Peyer's patch (tissue), 4 donors: ENCODE data around the gene INA. TPM values are rescaled to one million over a fixed set of nuclear protein-coding genes. Genes with fewer than 3 reads are reported as not detected.

Experiments
- DNase-seq, 3 donors: peaks; one replicate each; pipeline ENCODE4 v3.0.0-alpha.2; 2017 to 2019
- H3K27ac ChIP-seq, 4 donors: fragments of 200-600 bp; sonication (generic); one replicate each; pipeline ENCODE4 v1.5.1; 2016 to 2019
- H3K27me3 ChIP-seq, 2 donors: fragments of 200-600 bp; sonication (generic); one replicate each; pipeline ENCODE4 v1.5.1; 2019
- H3K36me3 ChIP-seq, 3 donors: fragments of 200-600 bp; sonication (generic); one replicate each; pipeline ENCODE4 v1.5.1; 2016 to 2019
- H3K4me1 ChIP-seq, 4 donors: fragments of 200-600 bp; sonication (generic); one replicate each; pipeline ENCODE4 v1.5.1; 2016 to 2019
- H3K4me3 ChIP-seq, 4 donors: fragments of 200-600 bp; sonication (generic); 1 replicate in 3 of 4; 2 replicates in 1 of 4; pipeline ENCODE4 v1.5.1; 2016 to 2019; ENCODE audit warnings: mild to moderate bottlenecking in 1 of 4
- H3K9me3 ChIP-seq, 4 donors: fragments of 200-600 bp; sonication (generic); one replicate each; pipeline ENCODE4 v1.5.1; 2016 to 2019; ENCODE audit warnings: mild to moderate bottlenecking in 1 of 4
- CTCF ChIP-seq, 6 experiments: fragments of 450-650 bp in 4 of 6; fragments of 200-600 bp in 2 of 6; sonication (generic) in 1 of 6; IDR thresholded peaks; one replicate each; pipeline ENCODE4 v1.5.1; 2017 to 2019; ENCODE audit warnings: antibody characterized with exemption in 6 of 6, mild to moderate bottlenecking in 3 of 6, moderate library complexity in 1 of 6
- POLR2A ChIP-seq, 2 donors: fragments of 450-650 bp; IDR thresholded peaks; one replicate each; pipeline ENCODE4 v1.5.1; 2017; ENCODE audit warnings: antibody characterized with exemption in 2 of 2, mild to moderate bottlenecking in 2 of 2, moderate library complexity in 2 of 2
- total RNA-seq, 4 donors: library from RNA; depleted of rRNA; stranded (reverse); fragments of >200 nt; gene quantifications; one replicate each; pipeline ENCODE4 v1.1.0, GENCODE V29; 2016

Gene INA
- total RNA-seq, 4 donors from 2014 or later, result 0.35 to 1.1 TPM; not detected in 2

- no peak overlapping the region for H3K27ac ChIP-seq
Observed at GRCh38 chr10:103295374-103296015, 18.6 kb downstream of the INA start.

GRCh38 chr10:103307594-103307993, 30.7 kb downstream of the INA start:
- TF ChIP-seq POLR2A (IDR thresholded peaks at IDR 0.05) (no peak), CTCF (IDR thresholded peaks at IDR 0.05) (no peak)
- Histone ChIP-seq H3K36me3 (peaks cover 0 to 64% (median 0%) of the 10 kb centered on the region in 3 donors), H3K4me3 (no peak overlapping the region), H3K27me3 (no peaks in the 10 kb centered on the region), H3K4me1 (no peaks in the 10 kb centered on the region), H3K9me3 (no peaks in the 10 kb centered on the region), H3K27ac (no peak overlapping the region)
- no peak for DNase-seq

More at GRCh38 chr10:103295374-103296015, 18.6 kb downstream of the INA start:
- H3K27me3 ChIP-seq, result no peaks in the 10 kb centered on the region
- H3K4me3 ChIP-seq, result no peak overlapping the region
- H3K36me3 ChIP-seq, result no peaks in the 10 kb centered on the region
- no peak for TF ChIP-seq POLR2A (IDR thresholded peaks at IDR 0.05)
- no peak for TF ChIP-seq CTCF (IDR thresholded peaks at IDR 0.05)
- H3K4me1 ChIP-seq, result no peaks in the 10 kb centered on the region
- DNase-seq, result no peak
- no peaks in the 10 kb centered on the region for H3K9me3 ChIP-seq

- no peaks in the 10 kb centered on the region for H3K4me1 ChIP-seq
- DNase-seq, result no peak
- H3K36me3 ChIP-seq, result peaks cover 0 to 73% (median 0%) of the 10 kb centered on the region in 3 donors
- H3K4me3 ChIP-seq, result no peak overlapping the region
- H3K9me3 ChIP-seq, result no peaks in the 10 kb centered on the region
- H3K27ac ChIP-seq, result no peak overlapping the region
- H3K27me3 ChIP-seq, result no peaks in the 10 kb centered on the region
- TF ChIP-seq POLR2A (IDR thresholded peaks at IDR 0.05) (no peak), CTCF (IDR thresholded peaks at IDR 0.05) (no peak)
Observed at GRCh38 chr10:103310197-103310596, 33.3 kb downstream of the INA start.

GRCh38 chr10:103316087-103316486, 39.1 kb downstream of the INA start:
- Histone ChIP-seq H3K4me1 (no peaks in the 10 kb centered on the region), H3K9me3 (no peaks in the 10 kb centered on the region), H3K36me3 (peaks cover 0 to 59% (median 0%) of the 10 kb centered on the region in 3 donors), H3K4me3 (no peak overlapping the region), H3K27me3 (no peaks in the 10 kb centered on the region), H3K27ac (no peak overlapping the region)
- DNase-seq, result no peak
- TF ChIP-seq CTCF (IDR thresholded peaks at IDR 0.05), result no peak
- TF ChIP-seq POLR2A (IDR thresholded peaks at IDR 0.05), result no peak

GRCh38 chr10:103327906-103328305, 51.0 kb downstream of the INA start:
- Histone ChIP-seq H3K27ac (no peak overlapping the region), H3K27me3 (no peaks in the 10 kb centered on the region), H3K9me3 (no peaks in the 10 kb centered on the region), H3K4me1 (no peaks in the 10 kb centered on the region), H3K36me3 (peaks cover 0 to 81% (median 0%) of the 10 kb centered on the region in 3 donors), H3K4me3 (no peak overlapping the region)
- no peak for DNase-seq
- TF ChIP-seq POLR2A (IDR thresholded peaks at IDR 0.05) (no peak), CTCF (IDR thresholded peaks at IDR 0.05) (no peak)
